Gastrocnemius medialis (tissue), 4 donors: ENCODE results near the gene FOXN1. TPM values are rescaled to one million over a fixed set of nuclear protein-coding genes. Genes with fewer than 3 reads are reported as not detected.

Experiments used
- ATAC-seq, 2 donors: fragments of 150-250 bp; one replicate each; pipeline ENCODE4 v1.9.1; 2016
- DNase-seq, 2 donors: peaks; one replicate each; pipeline ENCODE4 v3.0.0-alpha.2; 2019
- H3K27ac ChIP-seq, 4 donors: fragments of 200-600 bp; sonication (generic); 1 replicate in 1 of 4; 2 replicates in 3 of 4; pipeline ENCODE4 v1.5.1; 2016 to 2018; ENCODE audit warnings: mild to moderate bottlenecking in 2 of 4, moderate library complexity in 1 of 4
- H3K27me3 ChIP-seq, 3 donors: fragments of 200-600 bp; sonication (generic) in 2 of 3; 1 replicate in 1 of 3; 2 replicates in 2 of 3; pipeline versions ENCODE4 v1.5.1 to v1.6.0; 2016 to 2019; ENCODE audit warnings: mild to moderate bottlenecking in 1 of 3, moderate library complexity in 1 of 3
- H3K36me3 ChIP-seq, 2 donors: fragments of 200-600 bp; sonication (generic) in 1 of 2; one replicate each; pipeline ENCODE4 v1.5.1; 2017 to 2018
- H3K4me1 ChIP-seq, 2 donors: fragments of 200-600 bp; sonication (generic) in 1 of 2; one replicate each; pipeline ENCODE4 v1.5.1; 2016 to 2017; ENCODE audit warnings: mild to moderate bottlenecking in 2 of 2
- H3K4me3 ChIP-seq, 4 donors: fragments of 200-600 bp; sonication (generic) in 3 of 4; 1 replicate in 1 of 4; 2 replicates in 3 of 4; pipeline ENCODE4 v1.5.1; 2016 to 2019; ENCODE audit warnings: mild to moderate bottlenecking in 2 of 4
- H3K9me3 ChIP-seq, 3 donors: fragments of 200-600 bp; sonication (generic) in 2 of 3; 1 replicate in 1 of 3; 2 replicates in 2 of 3; pipeline ENCODE4 v1.5.1; 2016 to 2019
- CTCF ChIP-seq, 5 experiments: fragments of 450-650 bp in 3 of 5; fragments of 200-600 bp in 2 of 5; sonication (generic) in 2 of 5; IDR thresholded peaks in 4 of 5; conservative IDR thresholded peaks in 1 of 5; 1 replicate in 4 of 5; 2 replicates in 1 of 5; pipeline ENCODE4 v1.5.1; 2016 to 2019; ENCODE audit warnings: antibody characterized with exemption in 5 of 5, mild to moderate bottlenecking in 3 of 5, moderate library complexity in 3 of 5
- POLR2A ChIP-seq, 2 donors: fragments of 450-650 bp; IDR thresholded peaks; one replicate each; pipeline ENCODE4 v1.6.1; 2017; ENCODE audit warnings: antibody characterized with exemption in 2 of 2, mild to moderate bottlenecking in 2 of 2, moderate library complexity in 2 of 2
- in situ Hi-C, 4 donors: fragments of 200-750 bp; cut with MboI; loops; one replicate each; pipeline versions ENCODE4 v1.15.0 to v1.8.0; 2017; ENCODE audit warnings: low sequenced_read_pairs in 4 of 4
- intact Hi-C: fragments of 100-400 bp; cut with DNase I; formaldehyde crosslinking; loops from one replicate; pipeline ENCODE4 v1.15.1; 2023; ENCODE audit warnings: low total_unique reads
- total RNA-seq, 4 donors: library from RNA; depleted of rRNA; stranded (reverse); fragments of >200 nt; gene quantifications; one replicate each; pipeline versions ENCODE4 v1.1.0 to v1.2.3, GENCODE V29; 2016

The FOXN1 gene
- total RNA-seq, 4 donors from 2014 or later: not detected

- no peak overlapping the region for H3K27ac ChIP-seq
- H3K27me3 ChIP-seq: peaks cover 9 to 30% (median 29%) of the 10 kb centered on the region in 3 donors
- no peaks in the 10 kb centered on the region for H3K36me3 ChIP-seq
- TF ChIP-seq CTCF (IDR thresholded peaks at IDR 0.05 in 4 of 5, conservative IDR thresholded peaks at IDR 0.05 in 1 of 5) (no peak), POLR2A (IDR thresholded peaks at IDR 0.05) (no peak)
- H3K9me3 ChIP-seq: no peaks in the 10 kb centered on the region
- DNase-seq (no peak), ATAC-seq (no peak)
- intact Hi-C loops (no loop called here), in situ Hi-C loops (loop anchor here in 1 of 4 donors (25.0 kb wide), 1 partner anchor 102 kb away; the partner anchor contains the start of gene SLC46A1)
- H3K4me1 ChIP-seq: no peaks in the 10 kb centered on the region
- no peak overlapping the region for H3K4me3 ChIP-seq
These were observed 8.4 kb downstream of the FOXN1 start for GRCh38 chr17:28514561-28515002.

GRCh38 chr17:28515518-28515917 lies 9.4 kb downstream of the FOXN1 start:
- Histone ChIP-seq H3K36me3 (no peaks in the 10 kb centered on the region), H3K9me3 (no peaks in the 10 kb centered on the region), H3K27me3 (peaks cover 7 to 25% (median 24%) of the 10 kb centered on the region in 3 donors), H3K4me1 (no peaks in the 10 kb centered on the region), H3K27ac (no peak overlapping the region), H3K4me3 (no peak overlapping the region)
- intact Hi-C loops: no loop called here
- DNase-seq: no peak
- in situ Hi-C loops: loop anchor here in 1 of 4 donors (25.0 kb wide), 1 partner anchor 103 kb away; the partner anchor contains the start of gene SLC46A1
- no peak for TF ChIP-seq POLR2A (IDR thresholded peaks at IDR 0.05)
- ATAC-seq: no peak

- H3K4me3 ChIP-seq: no peak overlapping the region
- H3K4me1 ChIP-seq: no peaks in the 10 kb centered on the region
- TF ChIP-seq POLR2A (IDR thresholded peaks at IDR 0.05): no peak
- no peak for TF ChIP-seq CTCF (IDR thresholded peaks at IDR 0.05 in 4 of 5, conservative IDR thresholded peaks at IDR 0.05 in 1 of 5)
- H3K9me3 ChIP-seq: no peaks in the 10 kb centered on the region
- DNase-seq (no peak), ATAC-seq (no peak)
- H3K36me3 ChIP-seq: no peaks in the 10 kb centered on the region
- intact Hi-C loops (no loop called here), in situ Hi-C loops (loop anchor here in 1 of 4 donors (25.0 kb wide), 1 partner anchor 106 kb away; the partner anchor contains the start of gene SLC46A1)
- H3K27ac ChIP-seq: no peak overlapping the region
- H3K27me3 ChIP-seq: peaks cover 5 to 11% (median 7%) of the 10 kb centered on the region in 3 donors
These were observed 12.0 kb downstream of the FOXN1 start for GRCh38 chr17:28518132-28518531.

- Histone ChIP-seq H3K27ac (no peak overlapping the region), H3K27me3 (peaks cover 3 to 8% (median 5%) of the 10 kb centered on the region in 3 donors), H3K4me1 (no peaks in the 10 kb centered on the region), H3K36me3 (no peaks in the 10 kb centered on the region), H3K4me3 (no peak overlapping the region), H3K9me3 (no peaks in the 10 kb centered on the region)
- intact Hi-C loops (no loop called here), in situ Hi-C loops (loop anchor here in 1 of 4 donors (25.0 kb wide), 1 partner anchor 106 kb away; the partner anchor contains the start of gene SLC46A1)
- ATAC-seq: no peak
- DNase-seq: no peak
- TF ChIP-seq CTCF (IDR thresholded peaks at IDR 0.05 in 4 of 5, conservative IDR thresholded peaks at IDR 0.05 in 1 of 5) (no peak), POLR2A (IDR thresholded peaks at IDR 0.05) (no peak)
These were observed 12.4 kb downstream of the FOXN1 start for GRCh38 chr17:28518578-28518977.

- Histone ChIP-seq H3K27me3 (peaks cover 0 to 4% (median 0%) of the 10 kb centered on the region in 3 donors), H3K36me3 (no peaks in the 10 kb centered on the region), H3K4me3 (no peak overlapping the region), H3K9me3 (no peaks in the 10 kb centered on the region), H3K4me1 (no peaks in the 10 kb centered on the region), H3K27ac (no peak overlapping the region)
- intact Hi-C loops: no loop called here
- in situ Hi-C loops: loop anchor here in 1 of 4 donors (25.0 kb wide), 1 partner anchor 107 kb away; the partner anchor contains the start of gene SLC46A1
- TF ChIP-seq CTCF (IDR thresholded peaks at IDR 0.05 in 4 of 5, conservative IDR thresholded peaks at IDR 0.05 in 1 of 5) (no peak), POLR2A (IDR thresholded peaks at IDR 0.05) (no peak)
- no peak for DNase-seq
- ATAC-seq: no peak
These were observed 13.1 kb downstream of the FOXN1 start for GRCh38 chr17:28519236-28519635.
